ENCODE measurements around the gene ESR2. TPM values are rescaled to one million over a fixed set of nuclear protein-coding genes. Genes with fewer than 3 reads are reported as not detected.

The ESR2 gene
- total and polyA plus RNA-seq, 2 of the 8 experiments (the other 6 are each of a cell fraction or from before 2014, with no cell fraction given): 0.19 to 0.23 TPM

DNA sequence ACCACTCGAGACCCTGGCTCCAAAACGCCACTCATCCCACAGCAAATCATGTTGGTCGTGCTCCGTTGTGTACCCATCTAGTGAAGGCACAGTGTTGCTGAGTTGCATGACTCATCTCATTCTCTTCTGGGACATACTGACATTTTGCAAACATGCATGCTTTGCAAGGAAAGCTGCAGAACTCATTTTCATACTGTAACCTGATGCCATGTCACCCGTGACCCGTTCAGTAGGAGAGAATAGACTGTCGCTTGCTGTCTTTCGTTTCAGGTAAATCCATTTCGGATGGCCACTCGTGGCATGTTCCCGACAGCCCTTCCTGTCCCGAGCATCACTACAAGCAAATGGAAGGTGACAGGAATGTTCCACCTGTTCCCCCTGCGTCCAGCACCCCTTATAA lies 78.2 kb downstream of the ESR2 start:
- peaks cover 2 to 3% of the 10 kb centered on the region in 2 experiments for H4K20me1 ChIP-seq (replicated peaks in 1 of 2; ENCODE audit: control insufficient read depth in 1 of 2, insufficient read depth in 2 of 2, low read length in 2 of 2)
- H4K5ac ChIP-seq (ENCODE audit: insufficient read length, low read depth, low read length): no peak overlapping the region
- no peak overlapping the region for H4K91ac ChIP-seq (replicated peaks; ENCODE audit: insufficient read length, low read length)
- H3K4me2 ChIP-seq (ENCODE audit: insufficient read depth in 1 of 2, low read depth in 2 of 2, low read length in 2 of 2): no peak overlapping the region
- H3K9ac ChIP-seq (replicated peaks in 1 of 4; ENCODE audit: extremely low read depth in 1 of 4, low read depth in 3 of 4, low read length in 3 of 4): no peak overlapping the region
- no peak overlapping the region for H3K4me3 ChIP-seq (ENCODE audit: extremely low read depth in 1 of 4, insufficient read depth in 2 of 4, low read depth in 3 of 4, low read length in 4 of 4)
- H4K8ac ChIP-seq (ENCODE audit: extremely low read depth, insufficient read depth, low read length): no peak overlapping the region
- no peaks in the 10 kb centered on the region for H3K79me2 ChIP-seq (ENCODE audit: control insufficient read depth in 1 of 2, insufficient read depth in 2 of 2, low read length in 2 of 2)
- H3K4ac ChIP-seq (replicated peaks; ENCODE audit: insufficient read length, low read depth, low read length): no peak overlapping the region
- H2BK120ac ChIP-seq (replicated peaks; ENCODE audit: low read depth, low read length): no peak overlapping the region
- WGBS, 2 experiments (ENCODE audit: extremely low coverage in 1 of 2, insufficient coverage in 1 of 2, insufficient read length in 1 of 2, insufficient replicate concordance in 2 of 2, low coverage in 1 of 2, low lambda C conversion rate in 2 of 2, missing lambda C conversion rate in 1 of 2): 94% methylated on average over 13 of the region's 13 CpGs; no CpG with 5 or more reads in 1 of the 2 experiments
- TF ChIP-seq CBX8 (IDR thresholded peaks at IDR 0.05; ENCODE audit: borderline replicate concordance, low read depth, low read length) (no peak), SRF (IDR thresholded peaks at IDR 0.05; ENCODE audit: low read depth, low read length) (no peak), RBBP5 (IDR thresholded peaks at IDR 0.05; ENCODE audit: borderline replicate concordance, low read depth, low read length) (no peak), GTF2F1 (IDR thresholded peaks at IDR 0.05; ENCODE audit: borderline replicate concordance, low read depth, low read length) (no peak), BRCA1 (IDR thresholded peaks at IDR 0.05; ENCODE audit: low read depth, low read length) (no peak), CBX5 (IDR thresholded peaks at IDR 0.05; ENCODE audit: low read depth, low read length) (no peak), RFX5 (IDR thresholded peaks at IDR 0.05; ENCODE audit: borderline replicate concordance, low read depth, low read length) (no peak)
- ChIA-PET CTCF (ENCODE audit: partially characterized antibody) (interaction anchor here (0.9 to 1.2 kb wide), 3 partner anchors 23 to 78 kb away, joined by 3 to 5 read pairs (median 4); partner anchors contain the start of gene ESR2), POLR2A (ENCODE audit: partially characterized antibody) (no interaction called here)
- no peak overlapping the region for H3K56ac ChIP-seq (replicated peaks; ENCODE audit: insufficient read length, low read depth, low read length)
- H2AK5ac ChIP-seq (ENCODE audit: low read depth, low read length): no peak overlapping the region
- no peaks in the 10 kb centered on the region for H3K79me1 ChIP-seq (ENCODE audit: low read depth, low read length)
- H2BK12ac ChIP-seq (ENCODE audit: low read depth, low read length): no peak overlapping the region
- no peak overlapping the region for H3K18ac ChIP-seq (ENCODE audit: extremely low read depth, low read length)
- no peak overlapping the region for H3K23ac ChIP-seq (ENCODE audit: insufficient read length)
- H3K14ac ChIP-seq (ENCODE audit: insufficient read length): no peak overlapping the region
- peaks cover 13 to 75% (median 44%) of the 10 kb centered on the region in 4 experiments; a peak in 7 of 8 replicates for H3K36me3 ChIP-seq (ENCODE audit: control insufficient read depth in 2 of 4, insufficient read depth in 4 of 4, low read length in 3 of 4)
- H3K23me2 ChIP-seq (ENCODE audit: low read depth, low read length): no peaks in the 10 kb centered on the region
- H2BK20ac ChIP-seq (ENCODE audit: low read length): no peak overlapping the region
- H2BK5ac ChIP-seq (ENCODE audit: low read depth, low read length): no peak overlapping the region
- H3K4me1 ChIP-seq (replicated peaks in 1 of 4; ENCODE audit: control insufficient read depth in 3 of 4, insufficient read depth in 4 of 4, low read length in 3 of 4): no peaks in the 10 kb centered on the region
- no peaks in the 10 kb centered on the region for H3K27me3 ChIP-seq (replicated peaks in 1 of 4; ENCODE audit: control insufficient read depth in 3 of 4, extremely low read depth in 1 of 4, insufficient read depth in 3 of 4, low read length in 3 of 4)
- H2AFZ ChIP-seq (ENCODE audit: low read length): no peak overlapping the region
- H3K27ac ChIP-seq (ENCODE audit: low read depth, low read length): no peak overlapping the region
- no peak for DNase-seq (ENCODE audit: low read depth in 1 of 2, low spot score in 2 of 2)
- no peaks in the 10 kb centered on the region for H3K9me3 ChIP-seq (ENCODE audit: insufficient read depth in 2 of 2, low read depth in 1 of 2, low read length in 1 of 2)
- H2BK15ac ChIP-seq (ENCODE audit: low read length): no peak overlapping the region
- no peak for FAIRE-seq
